Measurements from ENCODE around the gene PEX11G.

PEX11G gene

DNA sequence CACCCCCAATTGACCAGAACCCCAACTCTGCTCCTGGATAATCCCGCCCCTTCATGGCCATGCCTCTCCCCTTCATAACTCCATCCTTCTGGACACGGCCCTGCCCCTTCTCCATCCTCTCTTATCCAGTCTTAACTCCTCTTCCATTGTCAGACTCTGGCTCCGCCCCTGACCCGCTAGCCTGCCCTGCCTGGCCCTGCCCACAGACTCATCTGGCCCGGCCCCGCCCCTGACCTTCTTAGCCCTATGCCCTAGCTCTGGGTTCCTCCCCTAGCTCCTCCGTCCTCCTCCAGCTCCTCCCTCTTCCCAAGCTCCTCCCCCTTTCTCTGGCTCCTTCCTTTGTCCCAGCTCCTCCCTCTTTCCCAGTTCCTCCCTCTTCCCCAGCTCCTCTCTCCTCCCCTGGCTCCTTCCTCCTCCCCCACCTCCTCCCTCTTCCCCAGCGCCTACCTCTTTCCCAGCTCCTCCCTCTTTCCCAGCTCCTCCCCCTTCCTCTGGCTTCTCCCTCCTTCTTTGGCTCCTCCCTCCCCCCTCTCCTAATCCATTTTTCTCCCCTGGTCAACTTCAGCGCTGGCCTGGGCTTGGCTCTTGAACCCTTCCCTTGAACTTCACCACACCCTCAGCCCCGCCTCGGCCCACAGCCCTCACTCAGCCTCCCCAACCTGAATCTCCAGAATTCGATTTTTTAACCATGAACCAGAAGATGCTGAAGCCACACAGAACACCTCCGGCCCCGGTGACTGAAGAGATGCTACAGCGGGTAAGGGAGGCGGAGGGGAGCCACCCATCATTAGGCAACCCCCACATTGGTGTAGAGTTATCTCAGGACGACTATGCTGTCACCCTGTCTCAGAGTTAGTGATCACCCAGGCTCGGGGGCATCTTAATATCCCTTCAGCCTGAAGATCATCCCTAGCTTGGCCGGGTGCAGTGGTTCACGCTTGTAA lies 17.8 kb upstream of the PEX11G start:
- H4K20me1 ChIP-seq (ENCODE audit: insufficient read depth, low read length, poor library complexity, severe bottlenecking): no peaks in the 10 kb centered on the region
- no peaks in the 10 kb centered on the region for H3K9me2 ChIP-seq (replicated peaks; ENCODE audit: low read depth, low read length)
- H3K79me2 ChIP-seq (ENCODE audit: insufficient read depth, low read length): no peaks in the 10 kb centered on the region
- no peaks in the 10 kb centered on the region for H3K4me1 ChIP-seq (ENCODE audit: insufficient read depth, low read length, poor library complexity, severe bottlenecking)
- H3K4me3 ChIP-seq (ENCODE audit: low read length, poor library complexity, severe bottlenecking): no peak overlapping the region
- TF ChIP-seq EZH2phosphoT487 (IDR thresholded peaks at IDR 0.05; ENCODE audit: borderline replicate concordance): no peak
- no peak for TF ChIP-seq CTCF (conservative IDR thresholded peaks at IDR 0.05; ENCODE audit: low read length)
- H3K27me3 ChIP-seq (ENCODE audit: insufficient read depth, low read length, poor library complexity, severe bottlenecking): no peaks in the 10 kb centered on the region
- no peak overlapping the region for H3K9ac ChIP-seq (ENCODE audit: low read depth, low read length, poor library complexity, severe bottlenecking)
- no peaks in the 10 kb centered on the region for H3F3A ChIP-seq (ENCODE audit: low read depth)
- no peak overlapping the region for H3K4me2 ChIP-seq (ENCODE audit: low read depth, low read length, poor library complexity, severe bottlenecking)
- no peaks in the 10 kb centered on the region for H3K36me3 ChIP-seq (ENCODE audit: insufficient read depth, low read length)
- H2AFZ ChIP-seq (ENCODE audit: low read length): no peak overlapping the region
- H3K9me3 ChIP-seq (ENCODE audit: insufficient read depth, low read depth, low read length): no peaks in the 10 kb centered on the region

- Histone ChIP-seq H3K4me2 (ENCODE audit: low read depth, low read length, poor library complexity, severe bottlenecking) (no peak overlapping the region), H3K9me3 (ENCODE audit: insufficient read depth, low read depth, low read length) (no peaks in the 10 kb centered on the region), H3K4me1 (ENCODE audit: insufficient read depth, low read length, poor library complexity, severe bottlenecking) (no peaks in the 10 kb centered on the region), H4K20me1 (ENCODE audit: insufficient read depth, low read length, poor library complexity, severe bottlenecking) (no peaks in the 10 kb centered on the region), H2AFZ (ENCODE audit: low read length) (no peak overlapping the region), H3K9me2 (replicated peaks; ENCODE audit: low read depth, low read length) (no peaks in the 10 kb centered on the region), H3F3A (ENCODE audit: low read depth) (no peaks in the 10 kb centered on the region), H3K4me3 (ENCODE audit: low read length, poor library complexity, severe bottlenecking) (no peak overlapping the region), H3K36me3 (ENCODE audit: insufficient read depth, low read length) (no peaks in the 10 kb centered on the region), H3K27me3 (ENCODE audit: insufficient read depth, low read length, poor library complexity, severe bottlenecking) (no peaks in the 10 kb centered on the region), H3K79me2 (ENCODE audit: insufficient read depth, low read length) (no peaks in the 10 kb centered on the region), H3K9ac (ENCODE audit: low read depth, low read length, poor library complexity, severe bottlenecking) (no peak overlapping the region)
- no peak for TF ChIP-seq CTCF (conservative IDR thresholded peaks at IDR 0.05; ENCODE audit: low read length)
- TF ChIP-seq EZH2phosphoT487 (IDR thresholded peaks at IDR 0.05; ENCODE audit: borderline replicate concordance): no peak
Observed at GRCh38 chr19:7505682-7506384, 17.0 kb upstream of the PEX11G start.

- Histone ChIP-seq H3K36me3 (ENCODE audit: insufficient read depth, low read length) (no peaks in the 10 kb centered on the region), H3K4me2 (ENCODE audit: low read depth, low read length, poor library complexity, severe bottlenecking) (no peak overlapping the region), H3F3A (ENCODE audit: low read depth) (no peaks in the 10 kb centered on the region), H3K4me3 (ENCODE audit: low read length, poor library complexity, severe bottlenecking) (no peak overlapping the region), H3K9me3 (ENCODE audit: insufficient read depth, low read depth, low read length) (no peaks in the 10 kb centered on the region), H3K27me3 (ENCODE audit: insufficient read depth, low read length, poor library complexity, severe bottlenecking) (no peaks in the 10 kb centered on the region), H3K9me2 (replicated peaks; ENCODE audit: low read depth, low read length) (no peaks in the 10 kb centered on the region), H2AFZ (ENCODE audit: low read length) (no peak overlapping the region), H4K20me1 (ENCODE audit: insufficient read depth, low read length, poor library complexity, severe bottlenecking) (no peaks in the 10 kb centered on the region), H3K79me2 (ENCODE audit: insufficient read depth, low read length) (no peaks in the 10 kb centered on the region), H3K9ac (ENCODE audit: low read depth, low read length, poor library complexity, severe bottlenecking) (no peak overlapping the region), H3K4me1 (ENCODE audit: insufficient read depth, low read length, poor library complexity, severe bottlenecking) (no peaks in the 10 kb centered on the region)
- TF ChIP-seq CTCF (conservative IDR thresholded peaks at IDR 0.05; ENCODE audit: low read length) (no peak), EZH2phosphoT487 (IDR thresholded peaks at IDR 0.05; ENCODE audit: borderline replicate concordance) (no peak)
Observed at GRCh38 chr19:7505288-7505681, 16.4 kb upstream of the PEX11G start.
